ENCODE measurements around the gene SCG5.

Gene SCG5

GRCh38 chr15:32738666-32739065 is 97.2 kb downstream of the SCG5 start:
- in situ Hi-C loops (cut with MboI; ENCODE audit: low sequenced_read_pairs, unreplicated experiment): no loop called here
- no peak for TF ChIP-seq CTCF (IDR thresholded peaks at IDR 0.05; ENCODE audit: borderline replicate concordance, control extremely low read depth, extremely low read depth, insufficient read depth, missing control alignments)
- DNase-seq (ENCODE audit: low spot score): no peak

GRCh38 chr15:32739522-32740063 is 98.1 kb downstream of the SCG5 start:
- in situ Hi-C loops (cut with MboI; ENCODE audit: low sequenced_read_pairs, unreplicated experiment): no loop called here
- no peak for TF ChIP-seq CTCF (IDR thresholded peaks at IDR 0.05; ENCODE audit: borderline replicate concordance, control extremely low read depth, extremely low read depth, insufficient read depth, missing control alignments)
- DNase-seq (ENCODE audit: low spot score): no peak

- DNase-seq (ENCODE audit: low spot score): no peak
- TF ChIP-seq CTCF (IDR thresholded peaks at IDR 0.05; ENCODE audit: borderline replicate concordance, control extremely low read depth, extremely low read depth, insufficient read depth, missing control alignments): no peak
- in situ Hi-C loops (cut with MboI; ENCODE audit: low sequenced_read_pairs, unreplicated experiment): no loop called here
Measured at GRCh38 chr15:32743411-32744140, 102.1 kb downstream of the SCG5 start.

GRCh38 chr15:32746116-32746857 is 104.8 kb downstream of the SCG5 start:
- TF ChIP-seq CTCF (IDR thresholded peaks at IDR 0.05; ENCODE audit: borderline replicate concordance, control extremely low read depth, extremely low read depth, insufficient read depth, missing control alignments): no peak
- DNase-seq (ENCODE audit: low spot score): no peak
- in situ Hi-C loops (cut with MboI; ENCODE audit: low sequenced_read_pairs, unreplicated experiment): no loop called here
